SJCRH30 (cell line): ENCODE results near the gene MSL2. TPM values are rescaled to one million over a fixed set of nuclear protein-coding genes. Genes with fewer than 3 reads are reported as not detected.
"Not testable (repeated sequence)": the region's sequence is repeated elsewhere in the genome, so short reads cannot be mapped to it uniquely, and the experiment has no call there.

Source experiments
- DNase-seq, 2 experiments: peaks; one replicate each; pipeline ENCODE4 v3.0.0-alpha.2; 2015 to 2020
- H3K27ac ChIP-seq: fragments of 250-450 bp; sonication (Bioruptor Pico); 2 replicates; pipeline ENCODE4 v1.5.1; 2020; ENCODE audit warnings: mild to moderate bottlenecking, moderate library complexity
- H3K27me3 ChIP-seq: fragments of 250-450 bp; sonication (Bioruptor Pico); 2 replicates; pipeline ENCODE4 v1.5.1; 2020; ENCODE audit warnings: mild to moderate bottlenecking, moderate library complexity
- H3K36me3 ChIP-seq: fragments of 250-450 bp; sonication (Bioruptor Pico); 2 replicates; pipeline ENCODE4 v1.5.1; 2020; ENCODE audit warnings: mild to moderate bottlenecking, moderate library complexity
- H3K4me1 ChIP-seq: fragments of 250-450 bp; sonication (Bioruptor Pico); 2 replicates; pipeline ENCODE4 v1.5.1; 2020; ENCODE audit warnings: mild to moderate bottlenecking, moderate library complexity
- H3K4me3 ChIP-seq: fragments of 250-450 bp; sonication (Bioruptor Pico); 2 replicates; pipeline ENCODE4 v1.5.1; 2020; ENCODE audit warnings: mild to moderate bottlenecking, moderate library complexity
- H3K9me3 ChIP-seq: fragments of 250-450 bp; sonication (Bioruptor Pico); replicated peaks from 2 replicates; pipeline ENCODE4 v1.5.1; 2020; ENCODE audit warnings: mild to moderate bottlenecking, moderate library complexity
- total RNA-seq: library from RNA; depleted of rRNA; stranded (reverse); fragments of >200 nt; shearing (Covaris generic); gene quantifications from 2 replicates; pipeline ENCODE4 v1.2.3, GENCODE V29; 2014

Gene MSL2
- total RNA-seq, 1 experiment from 2014 or later, result 26.2 TPM

DNA sequence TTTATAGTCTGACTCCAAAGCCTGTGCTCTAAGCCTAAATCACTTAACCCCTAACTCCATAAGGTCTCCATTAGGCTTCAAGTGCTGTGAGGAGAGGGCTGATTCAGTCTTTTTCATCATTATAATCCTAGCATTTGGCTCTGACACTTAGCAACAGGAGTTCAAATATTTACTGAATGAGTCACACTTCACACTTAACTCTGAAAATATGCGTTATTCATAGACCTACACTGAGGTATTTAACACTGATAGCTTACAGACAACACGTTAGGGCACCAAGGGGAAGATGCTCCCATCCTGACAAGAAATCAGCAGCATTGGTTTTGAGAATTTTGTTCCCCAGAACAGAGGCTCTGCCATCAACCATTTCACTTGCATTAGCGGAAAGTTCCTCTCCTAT lies 53.5 kb downstream of the MSL2 start:
- DNase-seq, result peak in 1 of 2 experiments; percentile 51
- Histone ChIP-seq H3K4me1 (peaks cover 18% of the 10 kb centered on the region), H3K9me3 (no peaks in the 10 kb centered on the region; the same call in 1 of the 2 replicates), H3K27ac (0 out of 2 replicates have a peak overlapping the region, but pooled peaks have one; percentile 4), H3K36me3 (peaks cover 27% of the 10 kb centered on the region), H3K4me3 (no peak overlapping the region), H3K27me3 (no peaks in the 10 kb centered on the region)

GRCh38 chr3:136141891-136142290 lies 54.2 kb downstream of the MSL2 start:
- Histone ChIP-seq H3K36me3 (peaks cover 27% of the 10 kb centered on the region), H3K4me1 (peaks cover 21% of the 10 kb centered on the region), H3K27ac (0 out of 2 replicates have a peak overlapping the region, but pooled peaks have one; percentile 4), H3K27me3 (no peaks in the 10 kb centered on the region), H3K4me3 (no peak overlapping the region), H3K9me3 (no peaks in the 10 kb centered on the region; the same call in 1 of the 2 replicates)
- no peak for DNase-seq

DNA sequence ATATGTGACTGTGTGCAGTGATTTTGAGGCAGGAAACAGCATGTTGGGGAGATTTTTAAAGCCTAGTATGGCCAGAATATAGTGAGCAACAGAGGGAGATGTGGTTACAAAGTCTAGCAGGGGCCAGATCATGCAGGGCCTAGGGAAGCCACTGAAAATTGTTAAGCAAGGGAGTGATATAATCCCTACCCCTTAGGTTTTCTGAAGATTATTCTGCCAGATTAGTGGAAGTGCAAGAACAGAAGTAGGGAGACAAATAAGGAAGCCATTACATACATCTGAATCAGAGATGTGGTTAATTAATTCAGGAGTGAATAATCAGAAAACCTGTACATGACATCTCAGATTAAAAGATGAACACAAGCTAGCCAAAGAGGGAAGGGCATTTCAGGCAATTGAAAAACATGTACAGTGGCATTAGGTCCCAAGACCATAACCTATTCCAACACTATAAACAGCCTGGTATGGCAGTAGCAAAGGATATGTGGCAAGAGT lies 54.8 kb downstream of the MSL2 start:
- Histone ChIP-seq H3K9me3 (no peaks in the 10 kb centered on the region; the same call in 1 of the 2 replicates), H3K27ac (no peak overlapping the region), H3K4me3 (no peak overlapping the region), H3K36me3 (peaks cover 23% of the 10 kb centered on the region), H3K27me3 (no peaks in the 10 kb centered on the region), H3K4me1 (peaks cover 24% of the 10 kb centered on the region)
- DNase-seq, result no peak

- Histone ChIP-seq H3K36me3 (no peaks in the 10 kb centered on the region; the same call in 1 of the 2 replicates), H3K27ac (no peak overlapping the region), H3K27me3 (no peaks in the 10 kb centered on the region), H3K4me3 (no peak overlapping the region), H3K4me1 (peaks cover 21% of the 10 kb centered on the region), H3K9me3 (peaks cover 2% of the 10 kb centered on the region)
- peak in 1 of 2 experiments; percentile 28 for DNase-seq
Observed at GRCh38 chr3:136136454-136136853, 59.7 kb downstream of the MSL2 start.

GRCh38 chr3:136135039-136135802 lies 60.9 kb downstream of the MSL2 start:
- DNase-seq, result peak; percentile 57 to 67
- H3K4me3 ChIP-seq, result no peak overlapping the region
- no peaks in the 10 kb centered on the region; the same call in 1 of the 2 replicates for H3K36me3 ChIP-seq
- H3K9me3 ChIP-seq, result peaks cover 6% of the 10 kb centered on the region
- H3K27me3 ChIP-seq, result no peaks in the 10 kb centered on the region
- peaks cover 19% of the 10 kb centered on the region for H3K4me1 ChIP-seq
- peak overlapping the region; percentile 17; the same call in 1 of the 2 replicates for H3K27ac ChIP-seq

GRCh38 chr3:136134091-136134490 lies 62.0 kb downstream of the MSL2 start:
- no peaks in the 10 kb centered on the region for H3K27me3 ChIP-seq
- peaks cover 19% of the 10 kb centered on the region for H3K4me1 ChIP-seq
- no peak for DNase-seq
- peaks cover 9% of the 10 kb centered on the region for H3K9me3 ChIP-seq
- no peak overlapping the region for H3K27ac ChIP-seq
- H3K4me3 ChIP-seq, result no peak overlapping the region
- H3K36me3 ChIP-seq, result no peaks in the 10 kb centered on the region; the same call in 1 of the 2 replicates

- not testable (repeated sequence) for H3K27ac ChIP-seq, H3K27me3 ChIP-seq, DNase-seq, H3K36me3 ChIP-seq, H3K4me3 ChIP-seq, H3K9me3 ChIP-seq
- peaks cover 14% of the 10 kb centered on the region for H3K4me1 ChIP-seq
Observed at GRCh38 chr3:136131647-136132046, 64.5 kb downstream of the MSL2 start.

DNA sequence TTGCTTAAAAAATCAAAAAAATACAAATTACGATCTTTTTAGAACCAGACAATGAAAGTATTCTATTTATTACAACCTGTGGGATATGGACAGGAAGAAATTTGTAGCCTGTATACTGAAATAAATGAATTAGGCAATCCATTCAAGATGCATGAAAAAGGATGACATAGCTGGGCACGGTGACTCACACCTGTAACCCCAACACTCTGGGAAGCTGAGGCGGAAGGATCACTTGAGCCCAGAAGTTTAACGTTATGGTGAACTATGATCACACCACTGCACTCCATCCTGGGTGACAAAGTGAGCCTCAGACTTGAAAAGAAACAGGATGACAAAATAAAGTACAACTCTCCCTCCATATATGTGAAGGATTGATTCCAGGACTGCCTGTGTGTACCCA lies 74.1 kb downstream of the MSL2 start:
- Histone ChIP-seq H3K27me3 (no peaks in the 10 kb centered on the region), H3K36me3 (peaks cover 6% of the 10 kb centered on the region; the same call in 1 of the 2 replicates), H3K4me3 (no peak overlapping the region), H3K4me1 (peaks cover 8% of the 10 kb centered on the region), H3K27ac (no peak overlapping the region), H3K9me3 (no peaks in the 10 kb centered on the region)
- no peak for DNase-seq

GRCh38 chr3:136120373-136121348 lies 75.5 kb downstream of the MSL2 start:
- DNase-seq, result peak; percentile 23 to 59
- H3K4me3 ChIP-seq, result no peak overlapping the region

DNA sequence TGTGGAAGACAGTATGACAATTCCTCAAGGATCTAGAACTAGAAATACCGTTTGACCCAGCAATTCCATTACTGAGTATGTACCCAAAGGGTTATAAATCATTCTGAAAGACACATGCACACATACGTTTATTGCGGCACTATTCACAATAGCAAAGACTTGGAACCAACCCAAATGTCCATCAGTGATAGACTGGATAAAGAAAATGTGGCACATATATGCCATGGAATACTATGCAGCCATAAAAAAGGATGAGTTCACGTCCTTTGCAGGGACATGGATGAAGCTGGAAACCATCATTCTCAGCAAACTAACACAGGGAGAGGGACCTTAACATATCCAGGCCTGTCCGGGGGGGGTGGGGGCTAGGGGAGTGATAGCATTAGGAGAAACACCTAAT lies 76.4 kb downstream of the MSL2 start:
- not testable (repeated sequence) for DNase-seq, H3K9me3 ChIP-seq, H3K36me3 ChIP-seq, H3K27ac ChIP-seq, H3K27me3 ChIP-seq, H3K4me3 ChIP-seq, H3K4me1 ChIP-seq

More at GRCh38 chr3:136120373-136121348, 75.5 kb downstream of the MSL2 start:
- Histone ChIP-seq H3K27ac (no peak overlapping the region), H3K9me3 (0 out of 2 replicates have a peak, but pooled peaks cover 7% of the 10 kb centered on the region), H3K27me3 (no peaks in the 10 kb centered on the region), H3K4me1 (peaks cover 8% of the 10 kb centered on the region), H3K36me3 (peaks cover 5% of the 10 kb centered on the region; the same call in 1 of the 2 replicates)

DNA sequence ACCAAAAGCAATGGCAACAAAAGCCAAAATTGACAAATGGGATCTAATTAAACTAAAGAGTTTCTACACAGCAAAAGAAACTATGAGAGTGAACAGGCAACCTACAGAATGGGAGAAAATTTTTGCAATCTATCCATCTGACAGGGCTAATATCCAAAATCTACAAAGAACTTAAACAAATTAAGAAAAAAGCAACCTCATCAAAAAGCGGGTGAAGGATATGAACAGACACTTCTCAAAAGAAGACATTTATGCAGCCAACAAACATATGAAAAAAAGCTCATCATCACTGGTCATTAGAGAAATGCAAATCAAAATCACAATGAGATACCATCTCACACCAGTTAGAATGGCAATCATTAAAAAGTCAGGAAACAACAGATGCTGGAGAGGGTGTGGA lies 76.8 kb downstream of the MSL2 start:
- not testable (repeated sequence) for H3K36me3 ChIP-seq, H3K27me3 ChIP-seq, H3K4me3 ChIP-seq, DNase-seq, H3K4me1 ChIP-seq, H3K9me3 ChIP-seq, H3K27ac ChIP-seq

DNA sequence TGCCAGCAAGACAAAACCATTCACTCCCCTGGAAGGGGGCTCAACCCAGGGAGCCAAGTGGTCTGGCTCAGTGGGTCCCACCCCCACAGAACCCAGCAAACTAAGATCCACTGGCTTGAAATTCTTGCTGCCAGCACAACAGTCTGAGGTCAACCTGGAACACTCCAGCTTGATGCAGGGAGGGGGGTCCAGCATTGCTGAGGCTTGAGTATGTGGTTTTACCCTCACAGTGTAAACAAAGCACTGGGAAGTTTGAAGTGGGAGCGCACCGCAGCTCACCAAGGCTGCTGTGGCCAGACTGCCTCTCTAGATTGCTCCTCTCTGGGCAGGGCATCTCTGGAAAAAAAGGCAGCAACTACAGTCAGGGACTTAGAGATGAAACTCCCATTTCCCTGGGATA lies 81.7 kb downstream of the MSL2 start:
- H3K27ac ChIP-seq, result no peak overlapping the region
- no peaks in the 10 kb centered on the region for H3K27me3 ChIP-seq
- DNase-seq, result no peak
- H3K9me3 ChIP-seq, result peaks cover 7% of the 10 kb centered on the region; the same call in 1 of the 2 replicates
- H3K36me3 ChIP-seq, result peaks cover 3% of the 10 kb centered on the region
- H3K4me1 ChIP-seq, result no peaks in the 10 kb centered on the region
- H3K4me3 ChIP-seq, result no peak overlapping the region

- Histone ChIP-seq H3K27ac (no peak overlapping the region), H3K4me3 (no peak overlapping the region), H3K27me3 (no peaks in the 10 kb centered on the region), H3K9me3 (no peaks in the 10 kb centered on the region; the same call in 1 of the 2 replicates), H3K36me3 (peaks cover 7% of the 10 kb centered on the region), H3K4me1 (no peaks in the 10 kb centered on the region)
- no peak for DNase-seq
Observed at GRCh38 chr3:136110481-136110880, 85.7 kb downstream of the MSL2 start.

- no peak overlapping the region for H3K27ac ChIP-seq
- no peaks in the 10 kb centered on the region; the same call in 1 of the 2 replicates for H3K9me3 ChIP-seq
- no peak for DNase-seq
- no peaks in the 10 kb centered on the region for H3K27me3 ChIP-seq
- H3K4me3 ChIP-seq, result no peak overlapping the region
- no peaks in the 10 kb centered on the region for H3K4me1 ChIP-seq
- peaks cover 7% of the 10 kb centered on the region for H3K36me3 ChIP-seq
Observed at GRCh38 chr3:136109499-136109898, 86.6 kb downstream of the MSL2 start.
